ENCODE data around the gene MLLT10.

- TF ChIP-seq EZH2 (IDR thresholded peaks at IDR 0.05) (no peak), POLR2AphosphoS5 (IDR thresholded peaks at IDR 0.05; ENCODE audit: borderline replicate concordance, low read depth, low read length) (no peak)
These were observed 94.0 kb downstream of the MLLT10 start for GRCh38 chr10:21628023-21628422.
